GM19452 (cell line): ENCODE data around the gene NMU.
"Not testable (repeated sequence)": the region's sequence is repeated elsewhere in the genome, so short reads cannot be mapped to it uniquely, and the experiment has no call there.

ENCODE experiments used
- ATAC-seq: cut with Tn5 transposase; IDR thresholded peaks from one replicate; pipeline ENCODE4 v1.9.1; 2021; ENCODE audit not compliant: unreplicated experiment

NMU gene

DNA sequence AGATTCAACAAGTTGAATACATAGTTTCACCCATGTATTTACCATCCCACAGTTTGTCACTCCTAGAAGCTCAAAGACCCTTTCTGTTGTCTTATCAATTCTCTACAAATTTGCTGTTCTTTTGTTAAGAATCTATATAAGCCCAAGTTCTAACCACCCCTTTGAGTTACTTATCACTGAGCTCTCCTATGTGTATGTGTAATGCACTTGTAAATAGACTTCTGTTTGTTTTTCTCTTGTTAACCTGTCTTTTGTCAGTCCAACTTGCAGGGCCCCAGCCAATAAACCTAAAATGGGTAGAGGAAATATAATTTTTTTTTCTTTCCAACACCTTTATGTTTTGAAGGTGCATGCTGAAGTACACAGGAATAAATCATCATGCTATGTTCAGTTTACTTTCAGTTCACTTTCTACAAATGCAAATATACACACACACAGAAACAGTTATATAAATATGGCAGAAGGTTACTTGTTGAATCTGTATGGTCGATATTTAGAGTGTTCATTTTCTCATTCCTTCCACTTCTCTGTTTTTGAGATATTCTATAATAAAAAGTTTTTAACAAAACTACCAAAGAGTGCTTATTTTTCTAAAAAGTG lies 67.1 kb downstream of the NMU start:
- no peak for ATAC-seq

DNA sequence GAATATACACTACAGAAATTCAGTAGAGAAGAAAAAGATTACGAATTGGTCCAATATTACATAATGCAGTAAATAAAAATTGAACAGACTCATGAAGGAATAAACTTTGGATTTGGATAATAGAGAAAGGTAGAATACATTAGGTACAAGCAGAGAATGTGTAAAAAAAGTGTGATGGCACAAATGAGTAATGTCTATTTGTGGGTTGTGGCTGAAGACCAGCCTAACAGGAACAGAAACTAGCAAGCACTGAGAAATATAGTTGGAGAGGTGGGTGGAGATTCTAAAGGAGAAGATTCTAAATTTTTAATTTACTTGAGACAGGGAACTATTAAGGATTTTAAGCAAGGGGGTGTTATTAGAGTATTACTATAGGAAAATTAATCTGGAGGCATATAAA lies 74.2 kb downstream of the NMU start:
- peak; percentile 100 for ATAC-seq

DNA sequence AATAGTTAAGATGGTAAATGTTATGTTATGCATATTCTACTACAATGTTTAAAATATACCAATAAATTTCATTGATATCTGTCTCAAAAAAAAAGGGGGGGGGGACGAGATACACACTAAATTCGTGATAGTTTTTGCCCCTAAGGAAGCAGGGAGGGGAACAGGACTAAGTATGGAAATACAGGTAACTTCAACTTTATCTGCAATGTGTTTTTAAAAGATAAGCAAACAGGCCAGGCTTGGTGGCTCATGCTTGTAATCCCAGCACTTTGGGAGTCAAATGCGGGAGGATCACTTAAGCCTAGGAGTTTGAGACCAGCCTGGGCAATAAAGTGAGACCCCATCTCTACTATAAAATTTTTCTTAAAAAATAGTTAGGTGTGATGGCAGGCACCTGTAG lies 76.0 kb downstream of the NMU start:
- no peak for ATAC-seq

DNA sequence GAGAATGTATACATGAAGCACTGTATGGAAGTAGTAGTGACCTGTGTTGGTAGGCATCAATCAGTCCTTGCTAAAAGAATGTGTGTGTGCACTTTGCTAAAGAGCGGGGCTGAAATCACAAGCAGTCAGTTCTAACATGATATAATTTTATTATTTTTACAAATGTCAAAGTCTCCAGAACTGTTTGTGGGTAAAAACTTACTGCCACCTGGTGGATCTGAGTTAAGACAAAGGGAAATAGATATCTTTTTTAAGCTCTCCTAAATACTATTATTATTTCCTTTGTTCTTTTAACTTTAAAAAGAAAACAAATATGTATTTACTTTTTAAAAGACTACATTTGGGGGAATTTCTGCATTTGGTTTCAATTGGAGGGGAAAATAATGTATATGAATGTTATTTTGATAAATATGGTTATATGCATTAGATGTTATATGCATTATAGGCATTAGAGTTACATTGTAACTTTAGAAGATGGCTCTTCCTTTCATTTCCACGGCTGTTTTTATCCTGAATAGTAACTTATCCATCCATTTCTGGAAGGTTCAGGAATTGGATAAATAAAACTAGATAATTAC lies 81.6 kb downstream of the NMU start:
- ATAC-seq = no peak

DNA sequence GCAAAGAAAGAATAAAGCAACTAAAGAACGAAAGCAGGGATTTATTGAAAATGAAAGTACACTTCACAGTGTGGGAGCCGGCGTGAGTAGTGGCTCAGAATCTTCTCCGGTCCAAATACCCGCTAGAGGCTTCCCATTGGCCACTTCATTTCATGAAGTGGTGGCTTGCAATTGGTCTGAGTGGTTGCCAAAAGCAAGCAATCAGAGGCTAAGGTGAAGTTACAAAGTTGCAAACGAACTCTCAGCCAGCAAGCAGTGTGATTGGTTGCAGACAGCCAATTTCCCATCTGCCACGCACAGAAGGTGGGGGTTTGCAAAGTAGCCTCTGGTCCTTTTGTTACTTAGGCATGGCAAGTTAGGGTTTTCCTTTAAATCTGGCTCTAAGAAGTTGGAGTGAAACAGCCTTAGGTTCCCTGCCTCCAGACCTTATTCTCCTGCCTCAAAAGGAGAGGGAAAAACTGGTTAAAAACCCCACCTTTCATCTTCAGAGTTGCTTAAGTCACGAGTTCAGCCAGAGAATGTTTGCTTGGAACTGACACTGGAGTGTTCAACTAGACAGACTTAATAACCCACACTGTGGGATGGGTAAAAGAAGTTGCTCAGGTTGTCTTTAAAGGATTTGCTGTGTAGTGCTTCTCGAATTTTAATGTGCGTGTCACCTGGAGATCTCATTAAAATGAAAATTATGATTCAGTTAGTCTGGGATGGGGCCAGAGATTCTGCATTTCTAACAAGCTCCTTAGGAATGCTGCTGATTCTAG lies 82.5 kb downstream of the NMU start:
- ATAC-seq = peak; percentile 64

DNA sequence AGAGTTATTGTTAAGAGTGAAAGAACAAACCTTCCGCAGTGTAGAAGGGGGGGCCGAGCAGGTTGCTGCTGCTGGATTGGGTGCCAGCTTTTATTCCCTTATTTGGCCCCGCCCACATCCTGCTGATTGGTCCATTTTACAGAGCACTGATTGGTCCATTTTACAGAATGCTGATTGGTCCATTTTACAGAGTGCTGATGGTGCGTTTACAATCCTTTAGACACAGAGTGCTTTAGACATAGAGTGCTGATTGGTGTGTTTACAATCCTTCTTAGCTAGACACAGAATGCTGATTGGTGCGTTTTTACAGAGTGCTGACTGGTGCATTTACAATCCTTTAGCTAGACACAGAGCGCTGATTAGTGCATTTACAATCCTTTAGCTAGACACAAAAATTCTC lies 84.1 kb downstream of the NMU start:
- not testable (repeated sequence) for ATAC-seq

DNA sequence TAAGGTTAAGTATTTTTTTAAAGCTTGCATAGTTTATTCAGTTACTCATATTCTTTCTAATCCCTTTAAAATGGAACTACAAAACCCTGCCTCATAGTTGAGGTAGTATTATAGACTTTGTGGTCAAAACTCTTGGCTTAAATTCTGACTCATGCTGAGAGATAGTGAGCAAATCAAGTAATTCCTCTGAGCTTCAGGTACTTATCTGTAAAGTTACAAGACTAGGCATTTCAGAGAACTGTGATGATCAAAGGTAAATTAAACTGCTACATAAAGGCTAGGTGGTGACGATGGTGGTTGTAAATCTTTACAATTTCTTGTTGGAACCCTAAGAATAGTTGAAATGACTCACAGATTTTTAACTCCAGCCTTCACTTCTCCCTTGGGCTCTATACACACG lies 86.2 kb downstream of the NMU start:
- no peak for ATAC-seq

DNA sequence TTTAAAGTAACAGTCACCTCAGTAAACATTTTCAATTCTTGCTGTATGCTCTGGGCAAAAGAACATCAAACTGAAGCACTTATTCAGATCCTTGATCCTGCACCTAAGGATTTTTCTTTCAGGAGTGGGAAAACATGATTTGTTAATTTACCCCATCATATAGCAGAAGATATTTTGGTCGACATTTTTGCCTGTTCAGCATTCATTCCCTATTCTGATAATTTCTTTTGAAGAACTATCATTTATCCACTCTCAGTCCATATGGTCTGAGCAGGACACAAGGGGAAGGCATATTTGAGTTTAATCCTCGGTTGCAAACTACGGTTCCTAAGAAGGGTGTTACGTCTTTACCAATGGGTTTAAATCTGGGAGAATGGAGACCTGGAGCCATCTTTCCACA lies 88.2 kb downstream of the NMU start:
- ATAC-seq = no peak

DNA sequence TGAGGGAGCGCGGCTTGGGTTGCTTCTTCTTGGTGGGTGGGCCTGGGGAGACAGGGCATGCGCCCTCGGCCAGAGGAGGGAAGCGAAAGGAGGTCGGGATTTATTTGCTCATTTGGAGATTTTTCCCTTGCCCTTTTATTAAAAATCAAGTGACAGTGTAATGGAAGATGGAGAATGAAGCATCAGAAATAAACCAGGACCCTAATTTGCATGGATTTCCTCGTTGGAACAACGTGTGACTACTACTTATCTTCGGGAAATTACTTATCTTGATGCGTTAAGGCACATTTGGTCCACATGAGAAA lies 88.7 kb downstream of the NMU start:
- no peak for ATAC-seq

DNA sequence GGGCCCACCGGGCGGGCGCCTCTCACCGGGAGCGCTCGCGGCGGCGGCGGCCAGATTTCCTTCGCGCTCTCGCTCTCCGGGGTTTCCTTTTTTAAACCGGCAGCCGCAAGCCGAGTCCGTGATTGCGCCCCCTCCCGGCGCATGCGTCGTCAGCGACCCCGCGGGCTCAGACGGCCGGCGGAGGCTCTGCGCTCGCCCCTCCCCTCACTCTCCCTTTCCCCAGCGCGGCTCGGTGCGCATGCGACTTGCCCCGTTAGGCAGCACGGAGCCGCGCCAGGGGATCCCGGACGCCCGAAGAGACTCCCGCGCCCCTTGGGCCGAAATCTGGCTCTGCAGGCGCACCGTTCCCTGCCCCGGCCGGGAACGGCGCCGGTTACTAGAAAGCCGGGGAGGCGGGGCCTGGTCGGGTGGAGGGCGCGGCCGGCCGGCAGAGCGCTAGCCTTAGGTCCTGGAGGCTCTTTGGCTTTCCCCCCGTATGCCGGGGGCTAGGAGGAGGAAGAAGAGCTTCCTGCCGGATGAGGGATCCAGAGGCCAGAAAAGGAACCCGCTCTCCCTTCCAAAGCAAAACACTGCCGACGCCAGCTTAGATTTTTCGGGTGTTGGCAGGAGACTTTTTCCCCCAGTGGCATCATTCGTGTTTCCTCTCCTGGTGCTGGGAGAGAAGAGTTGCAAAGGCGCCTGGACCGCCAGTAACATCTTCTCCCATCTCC lies 89.2 kb downstream of the NMU start, which contains the start of gene CLOCK:
Gene CLOCK, minus strand, starts transcription at position 154 of the 710 bp plus-strand sequence. CDS start 64,124 bp downstream, outside the sequence.
- ATAC-seq = peak; percentile 76

DNA sequence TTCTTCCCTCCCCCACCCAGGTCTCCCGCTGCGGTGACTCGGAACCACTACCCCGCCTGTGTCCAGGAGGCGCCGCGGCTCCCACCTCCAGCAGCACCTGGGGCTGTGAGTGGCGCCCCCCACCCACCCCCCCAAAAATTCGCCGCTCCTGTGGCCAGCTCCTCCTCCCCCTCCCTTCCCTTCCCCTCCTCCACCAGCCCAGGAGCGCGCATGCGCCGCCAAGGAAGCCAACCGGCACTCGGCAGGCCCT lies 89.7 kb downstream of the NMU start:
- ATAC-seq = peak; percentile 49

DNA sequence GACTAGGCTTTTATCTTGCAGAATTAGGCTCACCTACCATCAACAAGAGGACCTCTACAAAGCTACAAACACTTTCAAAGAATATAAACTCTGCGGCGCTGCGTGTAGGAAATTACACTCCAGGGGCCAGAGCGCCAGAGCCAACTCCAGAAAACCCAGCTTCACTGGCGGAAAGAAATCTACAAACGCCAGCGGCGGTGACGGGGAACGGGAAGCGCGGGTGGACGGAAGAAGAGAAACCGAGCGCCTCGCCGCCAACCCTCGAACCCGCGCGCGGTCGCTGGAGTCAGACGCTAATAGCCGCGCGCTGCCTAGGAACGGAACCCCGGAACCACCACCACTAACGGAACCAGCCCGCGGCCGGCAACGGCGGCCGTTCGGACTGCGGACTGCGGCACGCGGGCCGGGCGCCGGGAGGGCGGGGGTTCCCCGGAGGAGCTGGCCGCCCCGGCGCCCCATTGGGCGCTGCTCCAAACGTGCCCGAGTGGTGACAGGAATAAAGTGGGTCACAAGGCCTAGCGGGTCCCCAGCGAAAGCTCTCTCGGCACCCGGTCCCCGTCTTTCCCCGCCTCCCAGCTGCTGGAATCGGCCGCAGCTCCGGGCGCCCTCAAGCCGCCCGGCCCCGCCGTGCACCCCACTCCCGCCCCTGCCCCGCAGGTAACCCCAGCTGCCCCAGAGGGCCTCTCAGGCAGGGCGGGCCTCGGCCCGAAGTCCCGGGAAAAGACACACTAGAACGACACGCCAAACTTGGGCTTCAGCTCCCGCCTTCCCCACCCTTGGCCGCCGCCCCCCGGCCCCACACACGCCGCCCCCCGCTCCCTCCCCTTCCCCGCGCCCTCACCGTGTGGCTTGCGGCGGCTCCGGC lies 90.2 kb downstream of the NMU start:
- ATAC-seq = peak; percentile 43
